Tibial artery (tissue), 4 donors: Measurements from ENCODE around the gene CD300C.
"Not testable (repeated sequence)": the region's sequence is repeated elsewhere in the genome, so short reads cannot be mapped to it uniquely, and the experiment has no call there.

Experiments used
- DNase-seq, 2 donors: peaks; one replicate each; pipeline ENCODE4 v3.0.0-alpha.2; 2019
- H3K27ac ChIP-seq, 2 donors: fragments of 200-600 bp; sonication (generic) in 1 of 2; 1 replicate in 1 of 2; 2 replicates in 1 of 2; pipeline ENCODE4 v1.5.1; 2018 to 2019; ENCODE audit warnings: mild to moderate bottlenecking in 1 of 2
- H3K27me3 ChIP-seq, 2 donors: fragments of 200-600 bp; sonication (generic) in 1 of 2; one replicate each; pipeline versions ENCODE4 v1.5.1 to v1.6.0; 2016 to 2019
- H3K36me3 ChIP-seq, 3 donors: fragments of 200-600 bp; sonication (generic) in 2 of 3; one replicate each; pipeline ENCODE4 v1.5.1; 2016 to 2019; ENCODE audit warnings: mild to moderate bottlenecking in 2 of 3
- H3K4me1 ChIP-seq, 4 donors: fragments of 200-600 bp; sonication (generic) in 2 of 4; 1 replicate in 3 of 4; 2 replicates in 1 of 4; pipeline ENCODE4 v1.5.1; 2016 to 2019
- H3K4me3 ChIP-seq, 2 donors: fragments of 200-600 bp; sonication (generic) in 1 of 2; 1 replicate in 1 of 2; 2 replicates in 1 of 2; pipeline ENCODE4 v1.5.1; 2018 to 2019; ENCODE audit warnings: mild to moderate bottlenecking in 2 of 2
- H3K9me3 ChIP-seq, 3 donors: fragments of 200-600 bp; sonication (generic) in 1 of 3; one replicate each; pipeline ENCODE4 v1.5.1; 2016 to 2019
- intact Hi-C: fragments of 100-400 bp; cut with DNase I; formaldehyde crosslinking; loops from one replicate; pipeline ENCODE4 v1.15.0; 2023; ENCODE audit warnings: low total_unique reads
- TF ChIP-seq, protein P1 (sequence below), 2 experiments: fragments of 200-600 bp in 1 of 2; fragments of 450-650 bp in 1 of 2; IDR thresholded peaks; one replicate each; pipeline ENCODE4 v1.5.1; 2017 to 2019; ENCODE audit warnings: antibody characterized with exemption in 2 of 2, mild to moderate bottlenecking in 1 of 2, moderate library complexity in 1 of 2

CD300C gene

DNA sequence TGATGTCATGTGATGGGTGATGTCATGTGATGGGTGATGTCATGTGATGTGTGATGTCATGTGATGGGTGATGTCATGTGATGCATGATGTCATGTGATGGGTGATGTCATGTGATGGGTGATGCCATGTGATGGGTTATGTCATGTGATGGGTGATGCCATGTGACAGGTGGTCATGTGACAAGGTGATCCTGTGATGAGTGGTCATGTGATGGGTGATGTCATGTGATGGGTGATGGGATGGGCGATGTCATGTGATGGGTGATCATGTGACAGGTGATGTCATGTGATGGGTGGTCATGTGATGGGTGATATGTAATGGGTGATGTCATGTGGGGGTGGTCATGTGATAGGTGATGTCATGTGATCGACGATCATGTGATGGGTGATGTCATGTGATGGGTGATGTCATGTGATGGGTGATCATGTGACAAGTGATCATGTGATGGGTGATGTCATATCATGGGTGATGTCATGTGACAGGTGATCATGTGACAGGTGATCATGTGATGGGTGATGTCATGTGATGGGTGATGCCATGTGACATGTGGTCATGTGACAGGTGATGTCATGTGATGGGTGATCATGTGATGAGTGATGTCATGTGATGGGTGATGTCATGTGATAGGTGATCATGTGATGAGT lies 31.8 kb downstream of the CD300C start:
- H3K36me3 ChIP-seq, result no peaks in the 10 kb centered on the region
- no peak overlapping the region for H3K4me3 ChIP-seq
- H3K4me1 ChIP-seq, result no peaks in the 10 kb centered on the region
- peaks cover 0 to 12% of the 10 kb centered on the region in 2 donors for H3K27me3 ChIP-seq
- intact Hi-C loops, result no loop called here
- no peak overlapping the region for H3K27ac ChIP-seq
- peak in 1 of 2 donors; percentile 38 for DNase-seq
- no peaks in the 10 kb centered on the region for H3K9me3 ChIP-seq
- TF ChIP-seq, protein P1, sequence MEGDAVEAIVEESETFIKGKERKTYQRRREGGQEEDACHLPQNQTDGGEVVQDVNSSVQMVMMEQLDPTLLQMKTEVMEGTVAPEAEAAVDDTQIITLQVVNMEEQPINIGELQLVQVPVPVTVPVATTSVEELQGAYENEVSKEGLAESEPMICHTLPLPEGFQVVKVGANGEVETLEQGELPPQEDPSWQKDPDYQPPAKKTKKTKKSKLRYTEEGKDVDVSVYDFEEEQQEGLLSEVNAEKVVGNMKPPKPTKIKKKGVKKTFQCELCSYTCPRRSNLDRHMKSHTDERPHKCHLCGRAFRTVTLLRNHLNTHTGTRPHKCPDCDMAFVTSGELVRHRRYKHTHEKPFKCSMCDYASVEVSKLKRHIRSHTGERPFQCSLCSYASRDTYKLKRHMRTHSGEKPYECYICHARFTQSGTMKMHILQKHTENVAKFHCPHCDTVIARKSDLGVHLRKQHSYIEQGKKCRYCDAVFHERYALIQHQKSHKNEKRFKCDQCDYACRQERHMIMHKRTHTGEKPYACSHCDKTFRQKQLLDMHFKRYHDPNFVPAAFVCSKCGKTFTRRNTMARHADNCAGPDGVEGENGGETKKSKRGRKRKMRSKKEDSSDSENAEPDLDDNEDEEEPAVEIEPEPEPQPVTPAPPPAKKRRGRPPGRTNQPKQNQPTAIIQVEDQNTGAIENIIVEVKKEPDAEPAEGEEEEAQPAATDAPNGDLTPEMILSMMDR (IDR thresholded peaks at IDR 0.05), result no peak

DNA sequence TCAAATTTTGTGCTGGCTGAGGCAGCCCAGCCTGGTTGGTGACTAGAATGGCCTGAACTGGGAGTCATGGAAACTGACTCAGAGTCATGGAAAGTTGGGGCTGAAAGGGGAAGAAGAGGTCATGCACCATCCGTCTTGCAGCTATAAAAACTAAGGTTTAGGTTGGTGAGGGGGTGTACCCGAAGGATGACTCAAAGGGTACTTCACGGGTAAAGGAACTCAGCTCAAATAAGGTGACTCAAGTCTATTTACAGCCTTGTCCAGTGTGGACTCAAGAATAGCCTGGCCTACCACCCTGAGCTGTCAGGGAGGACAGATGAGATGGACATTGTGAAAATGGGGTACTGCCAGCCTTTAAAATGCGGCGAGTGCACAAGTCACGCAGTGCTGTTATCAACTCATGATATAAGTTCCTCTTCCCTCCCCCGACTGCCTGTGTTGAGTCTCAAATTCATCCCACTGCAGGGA lies 33.3 kb downstream of the CD300C start:
- H3K4me1 ChIP-seq, result no peaks in the 10 kb centered on the region
- H3K9me3 ChIP-seq, result no peaks in the 10 kb centered on the region
- TF ChIP-seq, protein P1 (IDR thresholded peaks at IDR 0.05), result no peak
- H3K36me3 ChIP-seq, result no peaks in the 10 kb centered on the region
- H3K4me3 ChIP-seq, result no peak overlapping the region
- intact Hi-C loops, result no loop called here
- DNase-seq, result no peak
- peaks cover 0 to 12% of the 10 kb centered on the region in 2 donors for H3K27me3 ChIP-seq
- H3K27ac ChIP-seq, result no peak overlapping the region

DNA sequence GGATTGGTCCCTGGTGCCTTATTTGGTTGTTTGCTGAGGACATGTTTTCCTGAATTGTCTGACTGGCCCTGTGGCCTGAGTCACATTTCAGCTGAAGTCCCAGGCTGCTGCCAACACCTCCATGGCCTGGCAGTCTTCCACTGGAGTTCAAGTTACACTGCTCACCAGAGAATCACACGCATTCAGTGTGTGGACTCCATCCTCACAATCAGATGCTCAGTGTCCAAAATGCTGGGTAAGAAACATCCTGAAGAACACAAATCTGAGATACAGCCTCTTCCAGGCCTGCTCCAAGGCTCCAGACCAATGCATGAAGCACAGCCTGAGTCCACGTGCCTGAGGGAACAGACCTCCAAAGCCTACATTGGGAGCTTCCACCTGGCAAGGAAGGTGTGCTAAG lies 33.9 kb downstream of the CD300C start:
- TF ChIP-seq, protein P1 (IDR thresholded peaks at IDR 0.05), result no peak
- no peak overlapping the region for H3K27ac ChIP-seq
- peak in 1 of 2 donors; percentile 64 for DNase-seq

DNA sequence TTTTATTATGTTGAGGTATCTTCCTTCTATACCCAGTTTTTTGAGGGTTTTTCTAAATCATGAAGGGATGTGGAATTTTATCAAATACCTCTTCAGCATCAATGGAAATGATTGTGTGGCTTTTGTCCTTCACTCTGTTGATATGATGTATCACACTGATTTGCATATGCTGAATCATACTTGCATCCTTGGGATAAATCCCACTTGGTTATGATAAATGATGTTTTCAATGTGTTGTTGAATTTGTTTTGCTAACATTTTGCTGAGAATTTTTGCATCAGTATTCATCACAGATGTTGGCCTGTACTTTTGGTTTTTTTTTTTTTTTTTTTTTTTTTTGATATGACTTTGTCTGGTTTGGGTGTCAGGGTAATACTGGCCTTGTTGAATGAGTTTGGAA lies 37.8 kb downstream of the CD300C start:
- H3K27ac ChIP-seq, result no peak overlapping the region
- H3K9me3 ChIP-seq, result no peaks in the 10 kb centered on the region
- H3K27me3 ChIP-seq, result peaks cover 0 to 10% of the 10 kb centered on the region in 2 donors
- no peaks in the 10 kb centered on the region for H3K36me3 ChIP-seq
- intact Hi-C loops, result no loop called here
- DNase-seq, result no peak
- TF ChIP-seq, protein P1 (IDR thresholded peaks at IDR 0.05), result no peak
- no peak overlapping the region for H3K4me3 ChIP-seq
- no peaks in the 10 kb centered on the region for H3K4me1 ChIP-seq

More for the DNA sequence above, 33.9 kb downstream of the CD300C start:
- Histone ChIP-seq H3K36me3 (no peaks in the 10 kb centered on the region), H3K27me3 (peaks cover 0 to 12% of the 10 kb centered on the region in 2 donors), H3K4me3 (no peak overlapping the region), H3K4me1 (no peaks in the 10 kb centered on the region), H3K9me3 (no peaks in the 10 kb centered on the region)
- intact Hi-C loops, result no loop called here

DNA sequence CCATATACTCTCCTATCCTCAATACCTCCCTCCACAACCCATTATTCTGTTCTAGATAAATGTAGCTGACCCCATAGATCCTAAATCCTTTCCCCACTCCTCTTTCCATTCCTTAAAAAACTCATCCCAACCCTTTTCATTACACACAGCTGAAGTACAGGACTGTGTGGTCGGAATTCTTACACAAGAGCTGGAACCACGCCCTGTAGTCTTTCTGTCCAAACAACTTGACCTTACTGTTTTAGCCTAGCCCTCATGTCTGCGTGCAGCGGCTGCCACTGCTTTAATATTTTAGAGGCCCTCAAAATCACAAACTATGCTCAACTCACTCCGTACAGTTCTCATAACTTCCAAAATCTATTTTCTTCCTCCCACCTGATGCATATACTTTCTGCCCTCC lies 42.0 kb downstream of the CD300C start:
- H3K9me3 ChIP-seq, H3K36me3 ChIP-seq, H3K27ac ChIP-seq, H3K4me1 ChIP-seq, intact Hi-C loops, H3K27me3 ChIP-seq, H3K4me3 ChIP-seq: not testable (repeated sequence)
- DNase-seq, result peak in 1 of 2 donors; percentile 42

DNA sequence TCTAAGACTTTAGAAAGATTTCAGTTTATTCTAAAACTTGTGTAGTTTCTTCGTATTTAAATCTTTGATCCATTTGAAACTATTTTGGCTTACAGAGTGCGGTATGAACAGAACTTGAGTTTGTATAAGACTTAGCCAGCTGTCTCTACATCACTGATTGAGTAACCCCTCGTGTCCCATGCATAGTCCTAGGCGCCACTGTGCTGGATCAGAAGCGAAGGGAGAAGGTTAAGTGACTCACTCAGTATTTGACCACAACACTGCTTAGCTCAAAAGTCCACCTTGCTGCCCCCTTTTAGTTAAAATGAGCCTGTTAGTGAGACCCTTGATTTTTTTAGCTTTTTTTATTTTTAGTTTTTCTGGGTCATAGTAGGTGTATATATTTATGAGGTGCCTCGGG lies 43.1 kb downstream of the CD300C start:
- Histone ChIP-seq H3K27ac (no peak overlapping the region), H3K4me3 (no peak overlapping the region), H3K27me3 (no peaks in the 10 kb centered on the region), H3K4me1 (no peaks in the 10 kb centered on the region), H3K9me3 (no peaks in the 10 kb centered on the region), H3K36me3 (no peaks in the 10 kb centered on the region)
- TF ChIP-seq, protein P1 (IDR thresholded peaks at IDR 0.05), result no peak
- DNase-seq, result no peak
- intact Hi-C loops, result no loop called here
